GM23248 (cell line): ENCODE measurements around the gene UST. TPM values are rescaled to one million over a fixed set of nuclear protein-coding genes. Genes with fewer than 3 reads are reported as not detected.

Experiments
- DNase-seq: peaks from one replicate; pipeline ENCODE4 v3.0.0-alpha.2; 2015
- H2AFZ ChIP-seq: fragments of 200-600 bp; sonication (generic); 2 replicates; pipeline ENCODE4 v1.6.1; 2016; ENCODE audit warnings: antibody characterized with exemption
- H3F3A ChIP-seq: fragments of 200-600 bp; sonication (generic); 2 replicates; pipeline ENCODE4 v1.6.1; 2016; ENCODE audit warnings: mild to moderate bottlenecking, antibody characterized with exemption, mixed run types; ENCODE audit not compliant: insufficient read depth
- H3K27ac ChIP-seq: fragments of 200-600 bp; sonication (generic); 2 replicates; pipeline ENCODE4 v1.5.1; 2016; ENCODE audit warnings: mild to moderate bottlenecking
- H3K27me3 ChIP-seq: fragments of 200-600 bp; sonication (generic); replicated peaks from 2 replicates; pipeline ENCODE4 v1.6.1; 2016; ENCODE audit warnings: mild to moderate bottlenecking; ENCODE audit not compliant: insufficient read depth
- H3K36me3 ChIP-seq: fragments of 200-600 bp; sonication (generic); 2 replicates; pipeline ENCODE4 v1.6.1; 2016; ENCODE audit warnings: low read depth, mild to moderate bottlenecking
- H3K4me1 ChIP-seq: fragments of 200-600 bp; sonication (generic); 2 replicates; pipeline ENCODE4 v1.6.1; 2016; ENCODE audit warnings: mild to moderate bottlenecking; ENCODE audit not compliant: insufficient read depth
- H3K4me2 ChIP-seq: fragments of 200-600 bp; sonication (generic); one replicate; pipeline ENCODE4 v1.6.1; 2016; ENCODE audit warnings: mild to moderate bottlenecking; ENCODE audit not compliant: unreplicated experiment
- H3K4me3 ChIP-seq: fragments of 200-600 bp; sonication (generic); 2 replicates; pipeline ENCODE4 v1.5.1; 2016; ENCODE audit warnings: mild to moderate bottlenecking
- H3K79me2 ChIP-seq: fragments of 200-600 bp; sonication (generic); 2 replicates; pipeline ENCODE4 v1.6.1; 2016; ENCODE audit warnings: mild to moderate bottlenecking; ENCODE audit not compliant: insufficient read depth
- H3K9ac ChIP-seq: fragments of 200-600 bp; sonication (generic); 2 replicates; pipeline ENCODE4 v1.6.1; 2016; ENCODE audit warnings: mild to moderate bottlenecking
- H3K9me2 ChIP-seq: fragments of 200-600 bp; sonication (generic); 2 replicates; pipeline ENCODE4 v1.6.1; 2016; ENCODE audit warnings: mixed run types, mild to moderate bottlenecking, moderate library complexity; ENCODE audit not compliant: insufficient read depth
- H3K9me3 ChIP-seq: fragments of 200-600 bp; sonication (generic); one replicate; pipeline ENCODE4 v1.6.1; 2017; ENCODE audit warnings: low read depth
- H4K20me1 ChIP-seq: fragments of 200-600 bp; sonication (generic); 2 replicates; pipeline ENCODE4 v1.6.0; 2016; ENCODE audit not compliant: insufficient read depth
- EZH2 ChIP-seq: fragments of 200-600 bp; sonication (generic); IDR thresholded peaks from 2 replicates; pipeline ENCODE4 v1.6.1; 2018; ENCODE audit warnings: antibody characterized with exemption, mild to moderate bottlenecking; ENCODE audit not compliant: insufficient read depth, poor library complexity, severe bottlenecking
- EZH2phosphoT487 ChIP-seq: fragments of 200-600 bp; sonication (generic); IDR thresholded peaks from 2 replicates; pipeline ENCODE4 v1.6.1; 2018; ENCODE audit warnings: antibody characterized with exemption, moderate library complexity, mild to moderate bottlenecking, low read depth; ENCODE audit not compliant: insufficient read depth
- WGBS, 2 experiments: methylation state at CpG; one replicate each; pipeline ENCODE4 v1.1.6; 2015 to 2017; ENCODE audit warnings: low lambda C conversion rate in 2 of 2, low coverage in 1 of 2; ENCODE audit errors: missing lambda C conversion rate in 2 of 2; 5-methylcytosine and 5-hydroxymethylcytosine counted together
- in situ Hi-C: fragments of 300-500 bp; cut with MboI; formaldehyde crosslinking; loops from 2 replicates; pipeline ENCODE4 v1.15.0; 2020
- polyA plus RNA-seq: library from polyadenylated mRNA; unstranded; fragments of >200 nt; fragmentation: Nextera tagmentation; extraction: Ambion mirVana; gene quantifications from 2 replicates; pipeline ENCODE4 v1.2.1, GENCODE V29; 2016
- total RNA-seq: library from RNA; depleted of rRNA; stranded (reverse); fragments of >200 nt; shearing (Covaris generic); gene quantifications from 2 replicates; pipeline ENCODE4 v1.2.3, GENCODE V29; 2014

The UST gene
- total and polyA plus RNA-seq, 2 experiments from 2014 or later, result 10.1 to 23.3 TPM

- H3K9me3 ChIP-seq, result no peaks in the 10 kb centered on the region
- no peak overlapping the region for H3K9ac ChIP-seq
- in situ Hi-C loops, result no loop called here
- no peaks in the 10 kb centered on the region for H3K36me3 ChIP-seq
- H3K9me2 ChIP-seq, result no peaks in the 10 kb centered on the region
- H3K79me2 ChIP-seq, result peaks cover 65% of the 10 kb centered on the region
- H3K27ac ChIP-seq, result no peak overlapping the region
- 55 to 87% methylated on average over 1 of the region's 1 CpG for WGBS, 2 experiments
- H3K4me3 ChIP-seq, result no peak overlapping the region
- H2AFZ ChIP-seq, result no peak overlapping the region
- no peaks in the 10 kb centered on the region for H3K27me3 ChIP-seq
- no peak overlapping the region for H3K4me2 ChIP-seq
- DNase-seq, result no peak
- H3F3A ChIP-seq, result peaks cover 6% of the 10 kb centered on the region; the same call in 1 of the 2 replicates
- peaks cover 19% of the 10 kb centered on the region for H3K4me1 ChIP-seq
- no peaks in the 10 kb centered on the region; the same call in 1 of the 2 replicates for H4K20me1 ChIP-seq
- no peak for TF ChIP-seq EZH2phosphoT487
- no peak for TF ChIP-seq EZH2
Observed at GRCh38 chr6:148824960-148825359, 78.1 kb downstream of the UST start.

- no peaks in the 10 kb centered on the region for H3K9me3 ChIP-seq
- no peak overlapping the region for H3K9ac ChIP-seq
- peaks cover 67% of the 10 kb centered on the region for H3K79me2 ChIP-seq
- in situ Hi-C loops, result no loop called here
- H3K4me2 ChIP-seq, result no peak overlapping the region
- no peak for DNase-seq
- no peak overlapping the region for H3K27ac ChIP-seq
- H3F3A ChIP-seq, result peaks cover 6% of the 10 kb centered on the region; the same call in 1 of the 2 replicates
- no peak for TF ChIP-seq EZH2
- TF ChIP-seq EZH2phosphoT487, result no peak
- H2AFZ ChIP-seq, result no peak overlapping the region
- H3K27me3 ChIP-seq, result no peaks in the 10 kb centered on the region
- WGBS, 2 experiments, result 85 to 86% methylated on average over 2 of the region's 2 CpGs
- H3K36me3 ChIP-seq, result no peaks in the 10 kb centered on the region
- H3K4me1 ChIP-seq, result peaks cover 24% of the 10 kb centered on the region
- H3K4me3 ChIP-seq, result no peak overlapping the region
- H3K9me2 ChIP-seq, result no peaks in the 10 kb centered on the region
- no peaks in the 10 kb centered on the region; the same call in 1 of the 2 replicates for H4K20me1 ChIP-seq
Observed at GRCh38 chr6:148825492-148825891, 78.7 kb downstream of the UST start.

- H3F3A ChIP-seq, result peaks cover 6% of the 10 kb centered on the region; the same call in 1 of the 2 replicates
- DNase-seq, result peak; percentile 64
- H3K79me2 ChIP-seq, result peaks cover 54% of the 10 kb centered on the region
- WGBS, 2 experiments, result 41 to 50% methylated on average over 5 of the region's 5 CpGs
- H3K9me2 ChIP-seq, result no peaks in the 10 kb centered on the region
- H3K4me2 ChIP-seq, result no peak overlapping the region
- H3K27me3 ChIP-seq, result no peaks in the 10 kb centered on the region
- H3K27ac ChIP-seq, result peak overlapping the region; percentile 2; the same call in 1 of the 2 replicates
- no peaks in the 10 kb centered on the region for H3K36me3 ChIP-seq
- TF ChIP-seq EZH2, result no peak
- TF ChIP-seq EZH2phosphoT487, result no peak
- in situ Hi-C loops, result no loop called here
- no peak overlapping the region for H3K9ac ChIP-seq
- H3K4me1 ChIP-seq, result peaks cover 40% of the 10 kb centered on the region
- no peaks in the 10 kb centered on the region for H4K20me1 ChIP-seq
- no peak overlapping the region for H3K4me3 ChIP-seq
- H3K9me3 ChIP-seq, result no peaks in the 10 kb centered on the region
- H2AFZ ChIP-seq, result no peak overlapping the region
Observed at GRCh38 chr6:148827416-148828045, 80.7 kb downstream of the UST start.

- Histone ChIP-seq H3K9me3 (no peaks in the 10 kb centered on the region), H3K4me2 (no peak overlapping the region), H3K4me1 (peaks cover 40% of the 10 kb centered on the region), H3F3A (peaks cover 6% of the 10 kb centered on the region; the same call in 1 of the 2 replicates), H3K9ac (no peak overlapping the region), H3K4me3 (no peak overlapping the region), H3K27ac (no peak overlapping the region), H4K20me1 (no peaks in the 10 kb centered on the region), H3K9me2 (no peaks in the 10 kb centered on the region), H3K79me2 (peaks cover 57% of the 10 kb centered on the region), H3K27me3 (no peaks in the 10 kb centered on the region), H2AFZ (no peak overlapping the region), H3K36me3 (no peaks in the 10 kb centered on the region)
- TF ChIP-seq EZH2, result no peak
- TF ChIP-seq EZH2phosphoT487, result no peak
- in situ Hi-C loops, result no loop called here
- no peak for DNase-seq
- WGBS, 2 experiments, result 94% methylated on average over 4 of the region's 4 CpGs
Observed at GRCh38 chr6:148828047-148828446, 81.2 kb downstream of the UST start.
